Activated naive CD8-positive, alpha-beta T cell (primary cell): ENCODE data around the gene PLAAT3.
A peak's percentile ranks its signal among the peaks of the same experiment; 100 is the strongest.
"Not testable (repeated sequence)": the region's sequence is repeated elsewhere in the genome, so short reads cannot be mapped to it uniquely, and the experiment has no call there.

Experiments used
- H3K27ac Mint-ChIP-seq: one replicate; pipeline ENCODE4 v1.8.0; 2021; ENCODE audit warnings: mixed read lengths
- H3K27me3 Mint-ChIP-seq: one replicate; pipeline ENCODE4 v1.8.0; 2021; ENCODE audit warnings: mixed read lengths
- H3K36me3 Mint-ChIP-seq: one replicate; pipeline ENCODE4 v1.8.0; 2021; ENCODE audit warnings: mixed read lengths
- H3K4me1 Mint-ChIP-seq: one replicate; pipeline ENCODE4 v1.8.0; 2021; ENCODE audit warnings: low read depth, mixed read lengths
- H3K4me3 Mint-ChIP-seq: one replicate; pipeline ENCODE4 v1.8.0; 2021; ENCODE audit warnings: mild to moderate bottlenecking, mixed read lengths
- H3K9me3 Mint-ChIP-seq: one replicate; pipeline ENCODE4 v1.8.0; 2021; ENCODE audit warnings: low read depth, mixed read lengths

PLAAT3 gene

GRCh38 chr11:63592975-63593395 lies 21.2 kb downstream of the PLAAT3 start:
- H3K4me1 Mint-ChIP-seq, result no peaks in the 10 kb centered on the region
- peaks cover 10% of the 10 kb centered on the region for H3K36me3 Mint-ChIP-seq
- no peaks in the 10 kb centered on the region for H3K27me3 Mint-ChIP-seq
- no peak overlapping the region for H3K27ac Mint-ChIP-seq
- H3K9me3 Mint-ChIP-seq, result no peaks in the 10 kb centered on the region
- no peak overlapping the region for H3K4me3 Mint-ChIP-seq

DNA sequence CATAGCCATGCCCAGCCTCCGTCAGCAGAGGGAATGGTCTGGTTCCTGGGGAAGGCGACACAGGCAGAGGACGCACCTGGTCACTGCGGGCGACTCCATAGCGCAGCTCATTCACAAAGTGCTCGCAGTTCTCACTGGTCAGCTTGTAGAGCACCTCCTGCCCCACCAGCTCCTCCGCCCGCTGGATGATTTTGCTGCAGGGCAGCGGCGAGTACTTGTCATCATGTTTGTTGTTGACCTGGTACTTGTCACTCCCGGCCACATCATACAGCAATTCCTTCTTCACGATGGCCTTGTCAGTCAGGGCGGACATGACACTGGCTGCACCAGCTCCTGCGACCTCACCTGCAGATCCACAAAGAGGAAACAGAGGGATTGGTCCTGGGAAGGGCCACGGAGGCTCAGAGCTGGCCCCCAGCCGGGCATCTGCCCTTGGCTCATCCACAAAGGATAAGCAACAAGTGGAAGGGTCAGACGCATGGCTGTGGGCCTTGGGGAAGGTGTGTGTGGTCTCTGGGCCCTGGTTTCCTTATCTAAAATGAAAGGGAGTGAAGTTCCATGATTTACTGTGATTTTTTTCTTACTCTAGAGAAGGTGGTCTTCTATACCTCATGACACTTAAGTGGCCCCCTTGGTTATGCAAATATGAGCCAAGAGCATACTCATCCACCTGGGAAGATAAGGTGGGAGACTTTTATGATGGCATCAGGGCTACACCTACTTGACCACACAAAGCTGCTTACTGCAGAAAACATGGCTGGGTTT lies 24.0 kb downstream of the PLAAT3 start:
- no peaks in the 10 kb centered on the region for H3K9me3 Mint-ChIP-seq
- no peak overlapping the region for H3K27ac Mint-ChIP-seq
- H3K4me1 Mint-ChIP-seq, result no peaks in the 10 kb centered on the region
- H3K4me3 Mint-ChIP-seq, result no peak overlapping the region
- no peaks in the 10 kb centered on the region for H3K27me3 Mint-ChIP-seq
- peaks cover 12% of the 10 kb centered on the region for H3K36me3 Mint-ChIP-seq

DNA sequence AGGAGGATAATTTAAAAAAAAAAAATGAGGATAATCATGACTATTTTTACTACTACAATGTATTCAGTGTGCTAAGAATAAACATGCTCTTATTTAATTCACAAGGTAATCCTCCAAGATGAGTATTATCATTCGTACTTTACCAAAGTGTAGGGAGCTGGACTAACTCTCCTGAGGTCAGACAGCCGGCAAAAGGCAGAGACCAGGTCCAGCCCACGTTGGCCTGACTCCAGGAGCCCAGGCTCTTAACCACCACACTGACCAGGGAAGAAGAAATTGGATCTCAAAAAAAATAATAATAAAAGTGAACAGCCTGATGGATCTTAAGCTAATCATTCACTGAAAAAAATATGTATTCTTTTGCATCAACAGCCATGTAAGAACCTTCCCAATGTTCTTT lies 25.2 kb downstream of the PLAAT3 start:
- Mint-ChIP-seq H3K36me3 (peaks cover 12% of the 10 kb centered on the region), H3K27ac (no peak overlapping the region), H3K4me1 (no peaks in the 10 kb centered on the region), H3K27me3 (no peaks in the 10 kb centered on the region), H3K4me3 (no peak overlapping the region), H3K9me3 (no peaks in the 10 kb centered on the region)

DNA sequence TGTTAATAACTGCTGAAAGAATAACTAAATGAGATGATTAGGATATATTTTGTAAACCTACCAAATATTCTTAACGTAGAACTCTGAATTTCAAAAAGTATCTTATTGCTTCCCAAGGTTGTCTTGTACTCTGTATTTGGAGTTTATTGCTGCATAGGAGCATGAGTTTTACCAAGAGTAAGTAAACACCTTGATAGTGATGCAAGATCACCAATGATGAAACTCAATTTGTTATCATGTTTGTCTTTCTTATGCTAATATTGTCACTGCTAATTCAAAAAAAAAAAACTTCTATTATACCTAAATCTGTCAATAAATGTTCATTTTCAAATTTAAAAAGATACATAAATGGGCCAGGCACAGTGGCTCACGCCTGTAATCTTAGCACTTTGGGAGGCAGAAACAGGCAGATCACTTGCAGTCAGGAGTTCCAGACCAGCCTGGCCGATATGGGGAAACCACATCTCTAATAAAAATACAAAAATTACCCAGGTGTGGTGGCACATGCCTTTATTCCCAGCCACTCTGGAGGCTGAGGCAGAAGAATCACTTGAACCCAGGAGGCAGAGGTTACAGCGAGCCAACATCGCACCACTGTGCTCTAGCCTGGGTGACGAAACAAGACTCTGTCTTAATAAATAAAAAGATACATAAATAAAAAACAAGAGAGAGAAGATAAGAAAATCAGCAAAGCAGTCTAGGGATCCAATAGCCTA lies 27.6 kb downstream of the PLAAT3 start:
- Mint-ChIP-seq H3K36me3 (peaks cover 23% of the 10 kb centered on the region), H3K27me3 (no peaks in the 10 kb centered on the region), H3K4me3 (no peak overlapping the region), H3K27ac (no peak overlapping the region), H3K9me3 (peaks cover 6% of the 10 kb centered on the region), H3K4me1 (peaks cover 19% of the 10 kb centered on the region)

DNA sequence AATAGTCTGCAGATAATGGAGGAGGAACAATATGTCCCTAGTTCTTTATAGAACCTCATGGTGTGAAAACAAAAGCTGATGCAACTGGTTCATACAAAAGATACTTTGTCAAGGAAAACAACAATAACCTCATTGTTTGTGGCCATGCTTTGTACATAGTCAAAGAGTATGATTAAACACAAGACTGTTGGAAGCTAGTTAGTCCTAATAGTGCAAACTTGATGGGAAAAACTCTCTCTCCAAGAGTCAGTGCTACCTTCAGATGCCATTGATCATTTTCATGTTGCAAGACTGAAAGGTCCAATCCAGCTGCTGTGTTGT lies 30.9 kb downstream of the PLAAT3 start:
- no peaks in the 10 kb centered on the region for H3K27me3 Mint-ChIP-seq
- H3K27ac Mint-ChIP-seq, result peak overlapping the region; percentile 34
- H3K36me3 Mint-ChIP-seq, result peaks cover 27% of the 10 kb centered on the region
- peaks cover 13% of the 10 kb centered on the region for H3K9me3 Mint-ChIP-seq
- peaks cover 19% of the 10 kb centered on the region for H3K4me1 Mint-ChIP-seq
- H3K4me3 Mint-ChIP-seq, result no peak overlapping the region

GRCh38 chr11:63581224-63581623 lies 33.0 kb downstream of the PLAAT3 start:
- Mint-ChIP-seq H3K9me3 (peaks cover 13% of the 10 kb centered on the region), H3K36me3 (peaks cover 26% of the 10 kb centered on the region), H3K4me1 (peaks cover 19% of the 10 kb centered on the region)
- not testable (repeated sequence) for H3K4me3 Mint-ChIP-seq, H3K27me3 Mint-ChIP-seq, H3K27ac Mint-ChIP-seq

GRCh38 chr11:63578882-63579281 lies 35.4 kb downstream of the PLAAT3 start:
- Mint-ChIP-seq H3K36me3 (peaks cover 21% of the 10 kb centered on the region), H3K9me3 (peaks cover 13% of the 10 kb centered on the region), H3K4me1 (peaks cover 37% of the 10 kb centered on the region)
- not testable (repeated sequence) for H3K4me3 Mint-ChIP-seq, H3K27me3 Mint-ChIP-seq, H3K27ac Mint-ChIP-seq

- Mint-ChIP-seq H3K9me3 (no peaks in the 10 kb centered on the region), H3K4me3 (peak overlapping the region; percentile 85), H3K27ac (peak overlapping the region; percentile 85), H3K4me1 (peaks cover 28% of the 10 kb centered on the region), H3K27me3 (no peaks in the 10 kb centered on the region), H3K36me3 (peaks cover 4% of the 10 kb centered on the region)
These were observed 39.2 kb downstream of the PLAAT3 start for GRCh38 chr11:63574856-63575602.

GRCh38 chr11:63573881-63574855 lies 40.1 kb downstream of the PLAAT3 start:
- Mint-ChIP-seq H3K4me1 (peaks cover 30% of the 10 kb centered on the region), H3K4me3 (peak overlapping the region; percentile 85), H3K36me3 (peaks cover 4% of the 10 kb centered on the region), H3K9me3 (no peaks in the 10 kb centered on the region), H3K27me3 (no peaks in the 10 kb centered on the region), H3K27ac (peak overlapping the region; percentile 85)

- H3K27ac Mint-ChIP-seq, result no peak overlapping the region
- H3K36me3 Mint-ChIP-seq, result peaks cover 2% of the 10 kb centered on the region
- H3K4me3 Mint-ChIP-seq, result no peak overlapping the region
- no peaks in the 10 kb centered on the region for H3K27me3 Mint-ChIP-seq
- H3K4me1 Mint-ChIP-seq, result peaks cover 42% of the 10 kb centered on the region
- H3K9me3 Mint-ChIP-seq, result no peaks in the 10 kb centered on the region
These were observed 42.1 kb downstream of the PLAAT3 start for GRCh38 chr11:63572026-63572688.

DNA sequence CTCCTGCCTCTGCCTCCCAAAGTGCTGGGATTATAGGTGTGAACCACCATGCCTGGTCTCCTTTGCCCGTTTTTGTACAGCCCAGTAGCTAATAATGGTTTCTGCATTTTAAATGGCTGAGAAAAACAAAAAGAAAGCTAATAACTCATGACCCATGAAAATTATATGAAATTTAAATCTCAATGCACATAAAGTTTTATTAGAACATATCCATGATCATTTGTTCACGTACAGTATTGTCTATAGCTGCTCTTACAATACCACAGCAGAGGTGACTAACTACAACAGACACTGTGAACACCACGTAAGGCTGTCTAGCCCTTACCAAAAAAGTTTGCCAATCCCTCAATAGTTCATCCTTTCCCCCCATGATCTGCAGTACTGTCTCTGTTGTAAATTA lies 44.7 kb downstream of the PLAAT3 start:
- Mint-ChIP-seq H3K4me1 (peaks cover 44% of the 10 kb centered on the region), H3K36me3 (no peaks in the 10 kb centered on the region), H3K27ac (no peak overlapping the region), H3K27me3 (no peaks in the 10 kb centered on the region), H3K4me3 (no peak overlapping the region), H3K9me3 (no peaks in the 10 kb centered on the region)

GRCh38 chr11:63567044-63567840 lies 47.0 kb downstream of the PLAAT3 start:
- Mint-ChIP-seq H3K36me3 (no peaks in the 10 kb centered on the region), H3K4me1 (peaks cover 42% of the 10 kb centered on the region), H3K9me3 (no peaks in the 10 kb centered on the region), H3K27ac (peak overlapping the region; percentile 79), H3K27me3 (no peaks in the 10 kb centered on the region), H3K4me3 (peak overlapping the region; percentile 6)

DNA sequence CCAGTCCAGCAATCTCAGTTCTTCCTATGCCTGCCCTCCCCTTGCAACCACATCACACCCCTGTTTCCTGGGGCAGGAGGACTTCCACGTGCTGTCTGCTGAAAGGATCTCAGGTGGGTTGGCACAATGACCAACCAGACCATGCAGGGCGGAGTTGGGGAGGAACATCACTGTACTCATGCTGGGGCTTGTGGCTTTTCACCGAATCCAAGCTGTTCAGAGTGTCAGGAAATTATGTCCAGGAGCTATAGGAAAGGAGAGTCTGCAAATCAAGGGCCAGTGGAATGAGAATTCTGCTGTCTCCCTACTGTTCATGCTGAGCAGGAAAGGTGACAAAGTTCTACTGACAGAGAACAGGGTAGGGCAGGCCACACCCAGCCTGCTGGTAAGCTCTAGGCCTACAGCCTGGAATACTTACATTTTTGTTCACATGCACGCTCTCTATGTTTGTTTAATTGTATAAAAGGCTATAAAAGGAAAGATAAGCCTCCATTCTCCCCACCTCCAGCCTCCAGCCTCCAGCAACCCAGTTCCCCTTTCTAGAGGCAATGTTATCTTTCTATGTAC lies 49.4 kb downstream of the PLAAT3 start:
- no peaks in the 10 kb centered on the region for H3K27me3 Mint-ChIP-seq
- no peak overlapping the region for H3K4me3 Mint-ChIP-seq
- no peaks in the 10 kb centered on the region for H3K36me3 Mint-ChIP-seq
- peaks cover 57% of the 10 kb centered on the region for H3K4me1 Mint-ChIP-seq
- H3K9me3 Mint-ChIP-seq, result no peaks in the 10 kb centered on the region
- H3K27ac Mint-ChIP-seq, result no peak overlapping the region
